GM18520 (cell line): ENCODE results near the gene DAB1.
"Not testable (repeated sequence)": the region's sequence is repeated elsewhere in the genome, so short reads cannot be mapped to it uniquely, and the experiment has no call there.

Source experiments
- ATAC-seq: cut with Tn5 transposase; IDR thresholded peaks from one replicate; pipeline ENCODE4 v1.9.1; 2021; ENCODE audit not compliant: unreplicated experiment

The DAB1 gene

GRCh38 chr1:57089855-57090254 is 334.0 kb downstream of the DAB1 start:
- no peak for ATAC-seq

DNA sequence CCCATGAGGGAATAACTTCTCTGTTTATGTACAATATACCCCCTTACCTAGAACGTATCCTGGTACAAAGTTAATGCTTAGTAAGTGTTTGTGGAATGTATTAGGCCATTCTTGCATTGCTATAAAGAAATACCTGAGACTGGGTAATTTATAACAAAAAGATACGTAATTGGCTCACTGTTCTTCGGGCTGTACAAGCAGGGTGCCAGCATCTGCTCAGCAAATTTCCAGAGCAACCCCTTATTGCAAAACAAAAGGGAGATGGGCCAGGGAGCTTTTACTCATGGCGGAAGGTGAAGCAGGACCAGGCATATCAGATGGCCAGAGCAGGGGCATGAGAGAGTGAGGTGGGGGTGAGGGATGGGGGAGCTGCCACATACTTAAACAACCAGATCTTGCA is 334.6 kb downstream of the DAB1 start:
- ATAC-seq, result no peak

GRCh38 chr1:57088653-57089052 is 335.2 kb downstream of the DAB1 start:
- no peak for ATAC-seq

GRCh38 chr1:57087660-57088059 is 336.2 kb downstream of the DAB1 start:
- not testable (repeated sequence) for ATAC-seq

GRCh38 chr1:57086154-57086553 is 337.7 kb downstream of the DAB1 start:
- ATAC-seq, result no peak

DNA sequence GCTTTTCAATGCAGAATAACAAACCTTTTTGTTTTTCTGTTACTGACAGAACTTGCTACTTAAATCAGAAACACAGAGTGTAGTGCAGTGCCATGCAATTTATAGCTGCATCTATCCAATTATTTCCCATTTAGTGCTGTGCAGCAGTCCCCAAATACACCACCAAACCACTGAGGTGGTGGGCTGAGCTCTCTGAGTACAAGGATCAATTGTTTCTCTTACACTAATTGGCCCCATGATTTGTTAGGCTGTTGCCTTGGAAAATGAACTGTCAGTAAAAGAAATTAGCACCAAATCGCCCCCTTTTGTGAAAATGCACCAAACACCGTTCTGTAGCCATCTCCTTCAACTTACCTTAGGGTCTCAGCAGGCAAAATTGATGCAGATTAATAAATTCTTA is 339.2 kb downstream of the DAB1 start:
- no peak for ATAC-seq

DNA sequence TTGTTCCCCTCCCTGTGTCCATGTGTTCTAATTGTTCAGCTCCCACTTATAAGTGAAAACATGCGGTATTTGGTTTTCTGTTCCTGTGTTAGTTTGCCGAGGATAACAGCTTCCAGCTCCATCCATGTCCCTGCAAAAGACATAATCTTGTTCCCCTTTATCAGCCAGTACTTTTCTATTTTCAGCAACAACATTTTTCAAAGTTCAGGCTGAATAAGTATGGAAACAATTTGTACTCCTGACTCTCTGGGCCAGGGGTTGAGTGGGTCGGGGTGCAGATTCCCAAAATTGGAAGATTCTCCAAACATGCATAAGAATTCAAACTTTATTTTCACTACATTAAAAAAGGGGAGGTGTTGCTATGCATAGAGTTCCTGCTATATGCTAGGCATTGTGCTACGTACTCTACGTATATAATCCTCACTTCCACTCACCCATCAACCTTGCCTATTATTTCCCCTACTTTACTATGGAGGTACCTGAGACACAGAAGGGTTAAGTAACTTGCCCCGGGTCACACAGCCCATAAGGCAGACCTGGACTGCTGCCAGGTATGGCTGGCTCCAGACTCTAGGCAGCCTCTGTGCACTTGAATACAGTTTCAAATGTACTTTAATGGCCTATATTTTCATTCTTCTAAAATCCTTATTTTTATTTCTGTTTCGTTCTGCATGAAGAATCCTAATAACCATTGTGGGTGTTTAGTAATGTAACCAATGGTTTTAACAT is 341.0 kb downstream of the DAB1 start:
- no peak for ATAC-seq

DNA sequence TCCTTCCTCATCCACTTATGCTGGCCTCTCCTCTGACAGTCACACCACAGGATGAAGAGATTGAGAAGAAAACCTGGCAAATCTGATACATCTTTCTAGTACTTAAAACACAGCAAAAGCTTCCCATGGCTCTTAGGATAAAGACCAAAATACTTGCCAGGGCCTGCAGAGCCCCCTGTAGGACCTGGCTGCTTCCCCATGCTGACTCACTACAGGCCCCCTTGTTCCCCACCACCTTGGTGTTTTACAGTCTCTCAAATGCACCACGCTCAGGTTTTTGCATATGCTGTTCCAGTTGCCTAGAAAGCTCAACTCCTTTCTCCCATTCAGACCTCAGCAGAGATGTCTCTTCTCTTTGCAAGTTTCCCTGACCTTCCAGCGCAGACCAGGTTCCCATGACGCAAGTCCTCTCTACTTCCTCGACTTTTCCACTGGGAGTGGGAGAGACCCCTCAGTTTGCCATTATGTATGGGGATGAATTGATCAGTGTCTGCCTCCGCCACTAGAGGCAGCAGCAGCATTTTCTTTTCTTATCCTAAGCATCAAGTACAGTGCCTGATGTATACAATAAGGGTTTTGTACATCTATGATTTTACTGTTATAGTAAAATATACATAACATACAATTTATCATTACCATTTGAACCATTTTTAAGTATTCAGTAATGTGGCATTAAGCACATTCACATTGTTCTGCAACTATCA is 344.3 kb downstream of the DAB1 start:
- no peak for ATAC-seq

DNA sequence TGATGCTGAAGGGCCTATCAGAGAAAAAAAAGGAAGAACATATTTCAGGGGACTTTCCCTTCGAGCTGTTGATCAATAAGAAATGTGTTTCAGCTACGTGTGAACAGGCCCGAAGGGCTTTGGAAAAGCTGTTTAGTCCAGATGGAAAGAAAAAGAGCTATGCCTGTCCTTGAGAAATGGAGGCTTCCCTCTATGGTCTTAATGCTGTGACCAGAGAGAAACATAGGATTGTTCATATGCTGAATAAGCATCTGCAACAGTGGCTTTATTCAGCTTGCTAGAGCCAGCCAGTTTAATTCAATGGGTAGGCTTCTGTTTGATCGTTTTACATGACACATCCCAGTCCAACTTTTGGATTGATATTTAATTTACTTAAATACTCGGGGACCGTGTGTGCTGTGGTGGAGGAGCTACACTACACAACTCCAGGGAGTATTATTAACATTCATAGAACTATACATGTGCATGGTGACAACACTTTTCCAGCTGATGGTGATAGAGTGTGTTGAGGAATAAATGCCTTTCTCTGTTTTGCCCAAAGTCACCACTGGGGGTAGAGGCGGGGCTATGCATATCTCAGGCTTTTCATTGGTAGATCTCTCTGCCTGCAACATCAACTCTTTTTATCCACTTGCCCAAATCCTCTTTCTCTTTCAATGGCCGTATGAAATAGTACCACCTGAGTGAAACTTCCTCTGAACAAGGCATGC is 351.3 kb downstream of the DAB1 start:
- ATAC-seq, result no peak

- ATAC-seq, result no peak
These were observed 356.0 kb downstream of the DAB1 start for GRCh38 chr1:57067863-57068262.

- ATAC-seq, result no peak
These were observed 356.8 kb downstream of the DAB1 start for GRCh38 chr1:57066980-57067610.

DNA sequence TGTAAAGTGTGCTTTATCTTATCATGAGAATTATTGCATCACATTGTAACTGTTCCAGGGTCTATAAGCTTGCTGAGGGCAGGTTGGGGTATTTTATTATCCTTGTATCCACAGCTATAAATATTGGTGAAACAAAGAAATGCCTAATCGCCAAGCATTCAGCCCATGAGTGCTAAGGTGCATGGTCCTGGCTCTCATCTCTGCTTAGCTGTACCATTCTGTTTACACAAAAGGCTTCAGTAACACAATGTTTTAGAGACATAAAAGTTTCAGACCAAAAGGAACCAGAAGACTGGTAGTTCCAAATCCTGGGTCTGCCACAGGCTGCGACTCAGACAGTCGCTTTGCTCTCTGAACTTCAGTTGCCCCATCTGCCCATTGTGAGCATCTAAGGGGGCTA is 358.4 kb downstream of the DAB1 start:
- ATAC-seq, result no peak

DNA sequence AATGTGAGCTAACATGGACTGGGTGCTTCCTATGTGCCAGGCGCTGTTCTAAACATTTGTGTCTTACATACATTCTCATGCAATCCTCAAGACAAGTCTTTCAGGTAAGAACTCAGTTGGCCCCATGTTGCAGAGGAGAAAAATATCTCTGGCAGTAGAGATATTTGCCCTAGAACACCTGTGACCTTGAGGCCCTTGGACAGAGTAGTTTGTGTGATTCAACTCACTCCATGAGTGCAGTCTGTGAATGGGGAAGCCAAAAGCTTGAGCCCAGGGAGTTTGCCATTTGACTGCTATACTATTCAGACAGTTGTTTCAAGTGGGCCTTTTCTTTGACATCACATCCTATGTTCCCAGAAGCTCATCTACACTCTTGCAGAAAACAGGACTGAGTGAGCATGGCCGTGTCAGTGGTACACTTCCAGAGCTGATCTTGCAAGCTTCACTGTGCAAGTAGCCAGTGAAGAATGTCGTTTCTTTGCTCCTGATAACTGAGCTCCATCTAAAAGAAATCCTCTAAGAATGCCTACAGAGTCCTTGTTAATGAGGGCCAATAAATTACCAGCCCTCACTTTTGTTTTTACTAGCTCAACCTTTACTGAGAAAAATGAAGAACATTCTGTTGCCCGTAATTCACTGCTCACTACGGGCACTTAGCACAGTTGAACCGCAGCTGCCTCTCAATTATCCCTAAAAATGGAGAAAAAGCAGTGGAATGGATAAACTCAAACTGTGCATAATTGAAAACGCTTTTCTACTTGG is 359.3 kb downstream of the DAB1 start:
- ATAC-seq, result no peak

DNA sequence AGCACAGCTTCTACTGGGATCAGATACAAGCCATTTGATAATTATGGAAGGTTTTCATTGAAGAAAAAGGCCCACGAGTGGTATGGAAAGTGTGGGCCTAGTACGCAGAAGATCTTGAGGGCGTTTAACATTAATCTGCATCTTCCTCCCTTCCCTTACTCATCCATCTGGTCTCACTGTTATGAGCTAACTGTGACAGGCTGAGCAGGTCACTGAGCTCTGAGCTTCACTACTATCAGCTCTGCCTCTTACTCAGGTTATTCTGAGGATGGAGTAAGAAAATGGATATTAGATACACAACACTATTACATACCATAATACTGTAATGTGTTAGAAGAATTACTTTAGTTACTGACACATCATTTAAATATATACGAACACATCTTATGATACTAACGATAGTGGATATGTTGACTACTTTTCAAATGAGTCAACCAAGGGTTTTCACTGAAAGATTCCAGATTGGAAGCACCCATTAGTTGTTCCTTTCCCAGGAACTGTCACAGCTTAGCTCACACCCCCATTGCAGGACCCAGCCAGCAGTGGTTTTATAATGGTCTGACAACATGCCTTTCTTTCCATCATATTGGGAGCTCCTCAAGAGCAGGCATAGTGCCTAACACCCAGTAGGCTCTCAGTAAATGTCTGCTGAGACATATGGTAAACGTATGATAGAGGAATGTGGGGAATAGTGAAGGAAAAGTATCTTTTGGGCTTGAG is 360.3 kb downstream of the DAB1 start:
- no peak for ATAC-seq

DNA sequence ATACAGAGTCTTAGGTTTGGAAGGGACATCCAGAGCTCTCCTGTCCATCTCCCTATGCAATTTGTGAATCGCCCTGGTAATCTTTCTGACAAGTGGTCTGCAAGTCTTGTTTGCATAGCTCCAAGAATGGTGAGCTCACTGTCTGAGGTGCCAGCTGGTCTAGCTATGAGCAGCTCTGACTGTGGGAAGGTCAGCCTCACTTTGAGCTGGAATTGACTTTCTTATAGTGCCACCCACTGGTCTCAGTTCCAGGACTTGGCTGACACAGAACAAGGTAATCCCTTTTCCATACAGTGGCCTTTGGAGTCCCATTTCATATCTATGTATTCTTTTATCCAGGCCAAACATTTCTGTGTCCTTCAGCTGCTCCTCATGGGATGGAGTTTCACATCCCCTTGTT is 362.5 kb downstream of the DAB1 start:
- no peak for ATAC-seq

GRCh38 chr1:57060451-57060850 is 363.4 kb downstream of the DAB1 start:
- no peak for ATAC-seq

GRCh38 chr1:57058652-57059501 is 365.0 kb downstream of the DAB1 start:
- ATAC-seq, result no peak

- no peak for ATAC-seq
These were observed 375.0 kb downstream of the DAB1 start for GRCh38 chr1:57048856-57049255.

- ATAC-seq, result no peak
These were observed 377.4 kb downstream of the DAB1 start for GRCh38 chr1:57046462-57046861.
